ENCODE measurements around the gene BICD2. TPM values are rescaled to one million over a fixed set of nuclear protein-coding genes. Genes with fewer than 3 reads are reported as not detected.
A peak's percentile ranks its signal among the peaks of the same experiment; 100 is the strongest.
"Not testable (repeated sequence)": the region's sequence is repeated elsewhere in the genome, so short reads cannot be mapped to it uniquely, and the experiment has no call there.

The BICD2 gene
- total RNA-seq (2014; rRNA removed; shearing (Covaris generic); ENCODE audit: low replicate concordance), result 27.6 and 30.1 TPM in 2 replicates

DNA sequence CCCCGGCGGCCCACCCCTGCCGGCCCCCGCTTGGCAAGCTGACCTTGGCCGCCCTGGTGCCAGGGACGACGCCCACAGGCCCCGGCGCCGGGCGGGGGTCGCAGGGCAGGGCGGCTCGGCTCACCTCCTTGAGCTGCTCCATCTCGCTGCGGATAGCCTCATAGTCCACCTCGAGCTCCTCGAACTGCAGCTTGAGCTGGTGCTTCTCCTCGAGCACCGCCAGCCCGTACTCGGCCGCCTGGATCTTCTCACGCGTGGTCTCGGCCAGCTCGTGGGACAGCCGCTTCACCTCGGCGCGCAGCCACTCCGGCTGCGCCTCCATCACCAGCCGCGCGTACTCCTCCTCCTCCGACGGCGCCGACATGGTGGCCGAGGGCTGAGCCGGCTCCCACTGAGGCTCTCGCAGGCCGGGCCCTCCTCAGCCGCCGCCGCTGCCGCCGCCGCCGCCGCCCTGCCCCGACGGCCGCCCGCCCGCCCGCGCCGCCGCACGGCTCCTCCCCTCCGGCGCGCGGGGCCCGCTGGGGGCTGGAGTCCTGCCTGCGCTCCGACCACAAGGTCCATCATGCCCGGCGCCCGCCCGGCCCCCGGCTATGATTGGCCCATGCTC is at the start of gene BICD2:
TSS of gene BICD2 (minus strand) at position 453 of the 607 bp plus-strand sequence. CDS start at position 364, 89 bp downstream.
- DNase-seq (ENCODE audit: low read depth), result no peak
- in situ Hi-C loops (cut with HindIII; ENCODE audit: low pct_unique_long_range_greater_than_20kb, low sequenced_read_pairs), result no loop called here

DNA sequence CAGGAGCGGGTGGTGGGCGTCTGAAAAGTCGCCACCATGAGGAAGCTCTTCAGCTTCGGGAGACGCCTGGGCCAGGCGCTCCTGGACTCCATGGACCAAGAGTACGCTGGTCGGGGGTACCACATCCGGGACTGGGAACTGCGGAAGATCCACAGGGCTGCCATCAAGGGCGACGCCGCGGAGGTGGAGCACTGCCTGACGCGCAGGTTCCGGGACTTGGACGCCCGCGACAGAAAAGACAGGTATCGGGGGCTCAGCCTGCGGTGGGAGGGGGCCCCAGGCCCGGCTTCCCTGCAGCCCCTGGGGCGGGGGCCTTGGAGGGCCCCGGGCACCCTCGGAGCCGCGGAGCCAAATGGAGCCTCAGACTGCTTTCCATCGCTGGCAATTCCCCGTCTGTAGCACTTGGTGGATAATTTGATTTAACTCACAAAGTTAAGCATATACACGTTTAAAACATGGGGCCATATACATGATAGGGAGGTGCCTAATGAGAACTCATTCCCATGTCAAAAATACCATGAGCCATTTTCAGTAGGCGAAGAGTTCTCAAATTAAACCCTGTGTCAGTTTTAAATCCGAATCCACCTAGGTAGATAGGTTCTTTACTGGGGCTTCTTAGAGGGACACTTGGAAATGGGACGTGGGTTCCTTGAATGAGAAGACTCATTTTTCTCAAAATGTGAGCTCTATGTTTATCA is 45.1 kb upstream of the BICD2 start:
- in situ Hi-C loops (cut with HindIII; ENCODE audit: low pct_unique_long_range_greater_than_20kb, low sequenced_read_pairs); DNase-seq (ENCODE audit: low read depth): not testable (repeated sequence)

DNA sequence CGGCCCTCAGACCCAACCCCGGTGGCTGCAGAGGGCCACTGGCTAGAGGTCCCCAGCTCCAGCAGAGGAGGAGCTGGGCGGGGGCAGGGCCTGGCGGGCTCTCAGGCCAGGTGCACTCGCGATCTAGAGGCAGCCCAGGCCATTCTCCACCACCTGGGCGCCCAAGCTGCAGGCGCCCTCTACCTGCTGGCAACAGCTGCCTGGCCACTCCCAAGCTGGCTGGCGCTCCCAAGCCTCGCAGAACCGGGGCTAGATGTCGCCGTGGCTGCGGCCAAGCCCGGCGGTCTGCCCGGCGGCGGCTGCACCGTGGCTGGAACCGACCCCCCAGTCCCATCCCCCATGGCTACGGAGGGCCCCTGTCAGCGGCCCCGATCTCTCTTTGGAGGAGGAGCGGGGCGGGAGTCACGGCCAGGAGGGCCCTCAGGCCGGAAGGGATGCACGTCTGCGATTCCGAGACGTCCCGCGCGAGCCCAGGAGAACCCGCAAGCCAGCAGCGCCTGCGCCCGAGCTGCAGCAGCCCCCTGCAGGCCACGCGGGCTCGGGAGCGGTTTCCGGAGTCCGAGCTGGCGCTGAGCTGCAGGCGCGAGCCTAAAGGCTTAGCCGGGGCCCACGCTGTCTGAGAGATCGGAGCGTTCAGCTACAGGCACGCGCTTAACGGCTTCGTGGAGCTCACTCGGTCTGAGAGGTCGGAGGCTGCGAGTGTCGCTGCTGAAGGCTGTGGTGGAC is 44.3 kb upstream of the BICD2 start:
- in situ Hi-C loops (cut with HindIII; ENCODE audit: low pct_unique_long_range_greater_than_20kb, low sequenced_read_pairs), result no loop called here
- peak; percentile 43 for DNase-seq (ENCODE audit: low read depth)

DNA sequence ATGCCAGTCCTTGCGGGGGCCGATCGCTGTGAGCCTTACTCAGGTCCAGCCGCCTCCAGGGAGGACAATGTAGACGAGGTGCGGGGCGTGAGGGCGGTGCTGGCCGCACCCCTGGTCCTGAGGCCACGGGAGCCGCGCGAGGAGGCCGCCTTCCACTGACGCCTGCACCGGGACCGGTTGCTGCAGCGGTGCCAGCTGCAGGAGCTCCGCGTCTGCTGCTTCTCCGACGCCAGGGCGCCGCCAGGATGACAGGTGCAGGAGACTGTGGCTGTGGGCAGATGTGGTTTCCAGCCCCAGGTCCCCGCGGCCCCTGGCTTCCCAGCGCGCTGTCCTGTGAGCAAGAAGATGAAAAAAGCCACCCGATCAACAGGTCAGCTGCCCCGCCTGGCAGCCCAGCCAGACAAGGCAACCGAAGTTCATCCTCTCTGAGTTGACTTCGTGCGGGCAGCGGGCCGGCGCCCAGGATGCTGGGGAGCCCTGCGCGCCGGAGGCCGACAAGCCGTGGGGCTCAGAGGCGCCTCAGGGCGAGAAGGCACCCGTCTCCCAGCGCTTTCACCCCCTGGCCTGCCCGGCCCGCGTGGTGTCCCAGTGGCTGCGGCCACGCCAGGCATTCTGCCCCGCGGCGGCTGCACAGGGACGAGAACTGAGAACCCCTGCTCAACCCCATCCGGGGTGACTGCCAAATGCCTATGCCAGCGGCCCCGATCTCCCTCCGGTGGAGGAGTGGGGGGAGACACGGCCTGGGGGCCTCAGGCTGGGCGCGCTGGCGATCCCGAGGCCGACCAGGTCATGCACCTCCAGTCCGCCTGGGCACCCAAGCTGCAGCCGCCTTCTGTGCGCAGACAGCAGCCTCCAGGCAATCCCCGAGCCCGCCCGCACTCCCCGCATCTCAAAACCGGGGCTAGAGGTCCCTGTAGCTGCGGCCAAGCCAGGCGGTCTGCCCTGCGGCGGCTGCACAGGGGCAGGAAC is 43.4 kb upstream of the BICD2 start:
- in situ Hi-C loops (cut with HindIII; ENCODE audit: low pct_unique_long_range_greater_than_20kb, low sequenced_read_pairs), result no loop called here
- DNase-seq (ENCODE audit: low read depth), result no peak

DNA sequence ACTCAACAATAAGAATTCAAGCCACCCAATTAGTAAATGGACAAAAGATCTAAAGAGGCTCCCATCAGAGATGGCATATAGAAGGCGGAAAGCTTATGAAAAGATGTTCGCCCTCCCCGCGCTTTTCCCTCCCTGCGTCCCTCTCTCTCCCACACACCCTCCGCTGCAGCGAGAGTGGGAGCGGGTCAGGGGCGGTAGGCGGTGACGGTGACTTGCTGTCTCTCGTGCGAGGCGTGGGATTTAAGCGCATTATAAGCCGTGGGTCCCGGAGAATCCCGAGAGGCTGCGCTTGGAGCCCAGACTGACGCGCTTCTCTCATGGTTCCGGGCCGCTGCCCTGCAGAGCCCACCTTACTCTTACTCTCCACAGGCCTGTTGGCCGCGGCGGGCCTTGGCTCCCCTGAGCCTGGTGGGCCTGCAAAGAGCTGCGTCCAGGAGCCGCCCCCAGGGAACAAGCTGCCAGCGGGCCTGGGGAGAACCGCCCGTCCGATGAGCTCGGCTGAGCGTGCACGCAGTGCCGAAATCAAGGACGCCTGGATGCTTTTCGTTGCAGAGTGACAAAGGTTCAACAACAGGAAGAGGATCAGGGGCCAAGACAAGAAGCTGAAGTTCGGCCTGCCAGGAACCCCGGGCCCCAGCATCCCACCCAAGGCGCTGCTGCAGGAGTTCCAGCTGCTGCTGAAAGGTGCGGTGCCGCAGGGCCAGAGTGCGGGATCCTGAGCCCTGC is 42.6 kb upstream of the BICD2 start:
- no peak for DNase-seq (ENCODE audit: low read depth)
- in situ Hi-C loops (cut with HindIII; ENCODE audit: low pct_unique_long_range_greater_than_20kb, low sequenced_read_pairs), result no loop called here

DNA sequence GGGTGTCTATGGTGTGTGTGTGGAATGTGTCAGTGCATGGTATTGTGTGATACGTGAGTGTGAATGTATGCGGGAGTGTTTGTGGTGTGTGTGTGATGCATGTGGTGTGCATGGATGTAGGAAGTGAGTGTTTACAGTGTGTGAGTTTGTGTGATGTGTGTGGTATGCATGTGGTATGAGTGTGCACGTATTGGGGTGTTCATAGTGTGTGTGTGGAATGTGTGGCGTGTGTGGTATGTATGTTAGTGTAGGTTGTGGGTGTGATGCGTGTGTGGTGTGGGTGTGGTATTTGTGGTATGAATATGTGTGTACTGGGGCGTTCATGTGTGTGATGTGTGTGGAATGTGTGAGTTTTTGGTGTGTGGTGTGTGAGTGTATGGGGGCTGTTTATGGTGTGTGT is 40.1 kb upstream of the BICD2 start:
- in situ Hi-C loops (cut with HindIII; ENCODE audit: low pct_unique_long_range_greater_than_20kb, low sequenced_read_pairs), result no loop called here
- DNase-seq (ENCODE audit: low read depth), result no peak

DNA sequence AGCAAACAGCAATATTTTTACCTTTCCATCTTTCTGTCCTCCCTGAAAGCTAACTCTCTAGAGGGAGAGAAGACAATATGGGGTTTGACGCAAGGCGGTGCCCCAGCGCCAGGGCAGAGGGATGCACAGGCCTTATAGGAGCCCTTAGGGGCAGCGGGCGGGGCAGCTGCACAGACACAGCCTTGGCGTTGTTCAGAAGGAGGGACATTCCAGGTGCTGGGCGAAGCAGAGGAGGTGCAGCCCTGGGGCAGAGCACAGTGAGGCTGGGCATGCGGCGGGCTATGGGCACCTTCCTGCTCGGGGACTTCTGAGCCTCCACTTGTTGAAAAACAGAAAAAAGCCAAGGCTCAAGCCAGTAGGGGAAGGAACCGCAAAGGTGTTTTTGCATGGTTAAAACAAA is 33.7 kb upstream of the BICD2 start:
- in situ Hi-C loops (cut with HindIII; ENCODE audit: low pct_unique_long_range_greater_than_20kb, low sequenced_read_pairs), result no loop called here
- no peak for DNase-seq (ENCODE audit: low read depth)

DNA sequence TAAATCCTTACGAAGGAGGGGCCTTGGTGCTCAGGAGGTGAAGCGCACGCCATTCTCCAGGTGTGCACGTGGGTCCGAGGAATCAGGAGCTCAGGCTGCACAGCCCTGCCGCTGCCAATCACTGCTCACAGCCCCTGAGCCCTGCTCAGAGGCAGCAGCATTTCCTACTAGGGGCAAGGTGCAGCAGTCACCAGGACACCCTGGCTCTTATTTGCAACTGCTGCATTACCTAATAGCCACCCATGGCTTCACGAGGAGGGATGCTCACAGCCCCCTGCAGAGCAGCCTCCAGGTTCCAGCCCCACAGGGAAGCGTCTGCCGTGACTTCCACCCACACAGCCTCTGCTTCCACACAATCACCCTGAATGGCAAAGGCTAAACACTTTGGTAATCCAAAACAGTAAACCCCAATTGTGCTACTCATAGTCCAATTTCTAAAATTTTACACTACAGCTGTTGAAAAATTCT is 31.7 kb upstream of the BICD2 start:
- DNase-seq (ENCODE audit: low read depth); in situ Hi-C loops (cut with HindIII; ENCODE audit: low pct_unique_long_range_greater_than_20kb, low sequenced_read_pairs): not testable (repeated sequence)

DNA sequence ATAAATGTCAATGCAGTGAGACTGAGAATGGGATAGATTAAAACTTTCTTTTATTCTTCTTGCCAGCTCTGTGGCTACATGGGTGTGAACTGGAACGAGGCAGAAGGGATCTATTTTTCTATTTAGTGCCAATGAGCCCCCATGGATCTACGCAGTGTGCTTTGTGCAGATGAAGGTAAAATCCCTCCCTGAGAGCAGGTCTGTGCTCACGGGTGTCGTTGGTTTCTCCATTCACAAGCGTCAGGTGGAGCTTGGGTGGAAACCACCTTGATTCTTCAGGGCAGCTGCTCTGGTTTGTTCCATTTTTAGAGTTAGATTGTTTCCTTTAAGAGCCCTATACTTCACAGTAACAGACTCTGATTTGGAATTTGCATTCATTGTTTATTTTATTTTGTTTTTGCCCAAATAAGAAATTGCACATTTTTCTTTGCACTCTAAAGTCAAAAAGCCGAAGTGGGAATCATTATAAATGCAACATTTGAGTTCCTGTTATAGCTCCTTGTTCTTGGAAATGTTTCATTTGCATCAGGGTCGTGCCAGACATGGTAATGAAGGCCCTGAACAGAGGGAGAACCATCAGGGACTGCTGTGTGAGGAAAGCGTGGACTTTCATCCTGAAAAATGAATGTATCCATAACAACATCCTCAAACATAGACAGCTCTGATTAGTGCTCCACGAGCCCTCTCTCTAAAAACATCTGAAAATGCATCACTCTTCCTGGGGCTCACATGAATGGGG is 31.1 kb upstream of the BICD2 start:
- no peak for DNase-seq (ENCODE audit: low read depth)
- in situ Hi-C loops (cut with HindIII; ENCODE audit: low pct_unique_long_range_greater_than_20kb, low sequenced_read_pairs), result no loop called here

DNA sequence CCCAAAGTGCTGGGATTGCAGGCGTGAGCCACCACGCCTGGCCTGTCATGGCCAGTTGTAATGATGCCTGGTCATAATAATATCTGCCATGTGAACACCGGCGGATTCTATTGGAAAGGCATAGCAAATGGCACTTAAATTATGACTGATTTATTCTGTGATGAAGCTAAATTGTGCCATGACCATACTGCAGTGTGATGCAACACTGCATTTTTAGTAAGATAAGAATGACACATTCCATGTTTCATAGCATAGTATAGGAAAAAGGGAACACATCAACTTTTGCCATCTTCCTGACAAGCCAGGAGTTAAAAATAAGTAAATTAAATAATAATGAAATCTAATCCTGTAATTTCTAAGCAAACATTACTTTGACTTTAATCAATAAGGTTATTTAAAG is 30.4 kb upstream of the BICD2 start:
- in situ Hi-C loops (cut with HindIII; ENCODE audit: low pct_unique_long_range_greater_than_20kb, low sequenced_read_pairs), result no loop called here
- DNase-seq (ENCODE audit: low read depth), result no peak

DNA sequence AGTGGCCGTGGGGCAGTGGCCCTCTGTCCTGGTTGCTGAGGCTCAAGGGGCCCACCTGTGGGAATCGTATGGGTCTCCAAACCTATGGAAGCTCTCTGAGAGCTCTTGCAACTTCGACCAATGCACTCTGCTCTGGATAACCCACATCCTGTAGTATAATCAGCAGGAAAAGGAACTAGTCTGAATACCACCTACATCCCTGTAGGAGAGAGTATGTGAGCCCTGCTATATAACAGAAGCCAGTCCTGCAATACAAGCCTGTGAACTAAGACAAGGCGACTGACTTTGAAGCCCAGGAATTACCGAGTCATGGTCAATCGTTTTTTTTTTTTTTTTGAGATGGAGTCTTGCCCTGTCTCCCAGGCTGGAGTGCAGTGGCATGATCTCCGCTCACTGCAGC is 29.8 kb upstream of the BICD2 start:
- in situ Hi-C loops (cut with HindIII; ENCODE audit: low pct_unique_long_range_greater_than_20kb, low sequenced_read_pairs), result no loop called here
- no peak for DNase-seq (ENCODE audit: low read depth)

DNA sequence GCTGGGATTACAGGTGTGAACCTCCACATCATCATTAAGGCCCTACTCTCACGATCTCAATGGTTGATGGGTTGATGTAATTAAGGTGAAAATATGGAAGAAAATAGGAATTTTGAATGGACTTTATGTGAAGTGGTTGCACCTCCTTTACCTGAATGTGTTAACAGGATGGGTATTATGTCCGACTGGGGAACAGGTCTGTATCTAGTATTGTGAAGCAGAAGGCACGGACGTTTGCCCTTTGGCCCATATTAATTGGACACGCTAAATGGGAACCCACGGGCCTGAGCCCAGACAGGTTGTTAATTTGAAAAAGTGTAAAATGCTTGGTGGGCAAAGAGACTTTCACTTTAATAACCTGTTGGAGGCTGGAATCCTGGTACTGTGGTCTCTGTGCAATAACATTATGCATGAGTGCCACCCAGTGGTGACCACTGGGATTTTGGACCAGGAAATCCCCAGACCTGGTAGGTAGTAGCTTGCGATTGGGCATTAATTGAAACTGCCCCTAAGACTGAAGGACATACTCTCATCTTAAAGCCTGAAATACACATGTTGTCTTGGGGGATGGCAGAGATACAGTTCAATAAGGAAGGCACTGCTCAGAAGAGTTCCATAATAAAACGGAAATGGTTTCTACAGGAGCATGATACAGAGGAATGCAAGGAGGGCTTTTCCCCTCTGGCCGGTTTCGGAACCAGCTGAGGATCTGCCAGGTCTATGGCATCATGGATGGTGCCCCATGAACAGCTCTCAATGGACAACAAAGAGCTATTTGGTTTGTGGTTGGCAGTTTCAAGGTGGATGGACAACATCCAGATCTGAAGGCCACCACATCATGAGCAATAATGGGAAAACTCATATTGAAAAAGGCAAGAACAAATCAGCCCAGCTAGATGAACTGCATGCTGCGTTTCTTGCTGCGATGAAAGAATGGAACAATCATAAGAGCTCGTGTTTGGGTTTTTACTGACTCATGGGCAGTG is 26.2 kb upstream of the BICD2 start:
- peak; percentile 50 for DNase-seq (ENCODE audit: low read depth)
- in situ Hi-C loops (cut with HindIII; ENCODE audit: low pct_unique_long_range_greater_than_20kb, low sequenced_read_pairs), result no loop called here

DNA sequence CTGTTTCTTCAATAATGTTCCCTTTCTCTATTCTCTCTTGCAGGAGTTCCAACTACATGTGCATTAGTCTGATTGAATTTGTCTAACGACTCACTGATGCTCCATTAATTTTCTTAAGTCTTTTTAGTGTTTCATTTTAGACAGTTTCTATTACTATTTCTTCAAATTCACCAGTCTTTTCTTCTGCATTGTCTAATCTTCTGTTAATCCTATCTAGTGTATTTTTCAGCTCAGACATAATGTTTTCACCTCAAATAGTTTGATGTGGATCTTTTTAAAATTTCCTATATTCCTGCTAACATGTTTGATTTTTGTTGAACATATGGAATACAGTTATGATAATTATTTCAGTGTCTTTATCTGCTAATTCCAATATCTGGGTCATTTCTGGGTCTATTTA is 21.7 kb upstream of the BICD2 start:
- DNase-seq (ENCODE audit: low read depth), result no peak
- in situ Hi-C loops (cut with HindIII; ENCODE audit: low pct_unique_long_range_greater_than_20kb, low sequenced_read_pairs), result no loop called here

DNA sequence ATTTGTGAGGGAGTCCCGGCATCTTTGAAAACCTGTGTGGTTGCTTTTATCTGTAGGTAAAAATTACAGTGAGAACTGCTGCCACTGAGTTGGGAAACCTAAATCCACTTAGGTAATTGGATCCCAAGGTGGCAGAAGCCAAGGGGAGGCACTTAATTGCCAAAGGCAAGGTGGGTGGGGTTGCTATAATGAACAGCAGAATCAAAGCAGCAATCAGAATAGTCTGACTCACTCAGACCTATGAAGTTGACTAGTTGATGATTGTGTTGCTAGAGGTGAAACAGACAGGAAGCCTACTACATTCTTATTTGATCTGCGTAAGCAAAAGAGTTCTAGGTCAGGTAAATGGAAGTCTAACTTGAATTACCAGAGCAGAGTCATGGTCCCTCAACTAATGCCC is 17.3 kb upstream of the BICD2 start:
- DNase-seq (ENCODE audit: low read depth), result no peak
- in situ Hi-C loops (cut with HindIII; ENCODE audit: low pct_unique_long_range_greater_than_20kb, low sequenced_read_pairs), result no loop called here

DNA sequence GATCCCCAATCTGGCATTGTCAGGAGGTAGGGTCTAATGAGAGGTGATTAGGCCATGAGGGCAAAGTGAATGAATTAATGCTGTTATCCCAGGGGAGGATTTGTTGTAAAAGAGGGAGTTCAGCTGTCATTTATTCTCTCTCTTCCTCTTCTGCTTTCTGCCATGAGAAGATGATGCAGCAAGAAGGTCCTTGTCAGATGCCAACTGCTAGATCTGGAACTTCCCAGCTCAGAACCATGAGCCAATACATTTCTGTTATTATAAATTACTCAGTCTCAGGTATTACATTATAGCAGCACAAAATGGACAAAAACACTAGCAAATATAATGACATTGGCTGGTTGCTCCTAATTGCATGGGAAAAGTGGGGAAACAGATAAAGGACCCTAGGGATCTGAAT is 15.6 kb upstream of the BICD2 start:
- in situ Hi-C loops (cut with HindIII; ENCODE audit: low pct_unique_long_range_greater_than_20kb, low sequenced_read_pairs), result no loop called here
- no peak for DNase-seq (ENCODE audit: low read depth)

DNA sequence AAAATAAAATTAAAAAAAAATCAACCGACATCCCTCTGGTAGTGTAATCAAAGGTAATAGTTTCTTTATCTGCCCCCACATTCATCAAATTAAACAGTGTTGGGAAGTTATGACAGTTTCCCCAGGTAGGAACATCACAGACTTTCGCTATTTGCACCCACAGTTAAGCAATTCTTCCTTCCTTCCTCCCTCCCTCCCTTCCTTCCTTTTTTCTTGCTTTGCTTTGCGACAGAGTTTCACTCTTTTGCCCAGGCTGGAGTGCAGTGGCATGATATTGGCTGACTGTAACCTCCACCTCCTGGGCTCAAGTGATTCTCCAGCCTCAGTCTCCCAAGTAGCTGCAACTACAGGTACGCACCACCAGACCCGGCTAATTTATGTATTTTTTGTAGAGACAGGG is 10.8 kb upstream of the BICD2 start:
- in situ Hi-C loops (cut with HindIII; ENCODE audit: low pct_unique_long_range_greater_than_20kb, low sequenced_read_pairs), result no loop called here
- DNase-seq (ENCODE audit: low read depth), result no peak

All from Caki2 (cell line).